Suprapubic skin (tissue), 4 donors: ENCODE data around the gene MUC5B. TPM values are rescaled to one million over a fixed set of nuclear protein-coding genes. Genes with fewer than 3 reads are reported as not detected.
"Not testable (repeated sequence)": the region's sequence is repeated elsewhere in the genome, so short reads cannot be mapped to it uniquely, and the experiment has no call there.

Experiments used
- DNase-seq, 2 donors: peaks; one replicate each; pipeline ENCODE4 v3.0.0-alpha.2; 2019; ENCODE audit warnings: low spot score in 2 of 2
- H3K27ac ChIP-seq: fragments of 200-600 bp; sonication (generic); one replicate; pipeline ENCODE4 v1.5.1; 2019
- H3K27me3 ChIP-seq: fragments of 200-600 bp; sonication (generic); one replicate; pipeline ENCODE4 v1.5.1; 2019
- H3K36me3 ChIP-seq: fragments of 200-600 bp; sonication (generic); one replicate; pipeline ENCODE4 v1.5.1; 2019
- H3K4me1 ChIP-seq: fragments of 200-600 bp; sonication (generic); one replicate; pipeline ENCODE4 v1.5.1; 2019
- H3K4me3 ChIP-seq: fragments of 200-600 bp; sonication (generic); one replicate; pipeline ENCODE4 v1.5.1; 2019; ENCODE audit warnings: mild to moderate bottlenecking
- H3K9me3 ChIP-seq: fragments of 200-600 bp; sonication (generic); one replicate; pipeline ENCODE4 v1.5.1; 2019
- CTCF ChIP-seq, 2 donors: fragments of 200-600 bp in 1 of 2; fragments of 450-650 bp in 1 of 2; sonication (generic) in 1 of 2; IDR thresholded peaks; one replicate each; pipeline ENCODE4 v1.5.1; 2016 to 2019; ENCODE audit warnings: antibody characterized with exemption in 2 of 2, mild to moderate bottlenecking in 1 of 2, moderate library complexity in 1 of 2
- EP300 ChIP-seq: sonication (generic); formaldehyde crosslinking; IDR thresholded peaks from one replicate; pipeline ENCODE4 v1.6.1; 2017; ENCODE audit warnings: antibody characterized with exemption
- POLR2A ChIP-seq, 2 donors: fragments of 450-650 bp; IDR thresholded peaks; one replicate each; pipeline ENCODE4 v1.6.1; 2017; ENCODE audit warnings: antibody characterized with exemption in 2 of 2, mild to moderate bottlenecking in 2 of 2, moderate library complexity in 2 of 2
- POLR2AphosphoS5 ChIP-seq, 3 donors: sonication (generic); formaldehyde crosslinking; IDR thresholded peaks; one replicate each; pipeline ENCODE4 v1.6.1; 2017; ENCODE audit warnings: antibody characterized with exemption in 3 of 3
- WGBS: methylation state at CpG from one replicate; pipeline ENCODE4 v1.1.5; 2018; 5-methylcytosine and 5-hydroxymethylcytosine counted together
- total RNA-seq, 4 donors: library from RNA; depleted of rRNA; stranded (reverse); fragments of >200 nt; gene quantifications; one replicate each; pipeline ENCODE4 v1.1.0, GENCODE V29; 2016

The MUC5B gene
- total RNA-seq, 4 donors from 2014 or later = 0.08 to 0.34 (median 0.13) TPM

- no peaks in the 10 kb centered on the region for H3K4me1 ChIP-seq
- no peaks in the 10 kb centered on the region for H3K9me3 ChIP-seq
- no peaks in the 10 kb centered on the region for H3K27me3 ChIP-seq
- DNase-seq = no peak
- no peaks in the 10 kb centered on the region for H3K36me3 ChIP-seq
- TF ChIP-seq CTCF (IDR thresholded peaks at IDR 0.05) (no peak), POLR2AphosphoS5 (IDR thresholded peaks at IDR 0.05) (no peak), EP300 (no peak), POLR2A (IDR thresholded peaks at IDR 0.05) (no peak)
- H3K4me3 ChIP-seq = no peak overlapping the region
- no peak overlapping the region for H3K27ac ChIP-seq
- WGBS = no CpG with 5 or more reads among the region's 23 CpGs
Observed at GRCh38 chr11:1239596-1240205, 16.8 kb downstream of the MUC5B start.

- H3K4me1 ChIP-seq = no peaks in the 10 kb centered on the region
- H3K4me3 ChIP-seq = no peak overlapping the region
- no peaks in the 10 kb centered on the region for H3K36me3 ChIP-seq
- no peak for DNase-seq
- WGBS = no CpG with 5 or more reads among the region's 25 CpGs
- no peaks in the 10 kb centered on the region for H3K9me3 ChIP-seq
- H3K27ac ChIP-seq = no peak overlapping the region
- TF ChIP-seq POLR2AphosphoS5 (IDR thresholded peaks at IDR 0.05) = no peak
- H3K27me3 ChIP-seq = no peaks in the 10 kb centered on the region
Observed at GRCh38 chr11:1240771-1241170, 17.9 kb downstream of the MUC5B start.

GRCh38 chr11:1241706-1242105 lies 18.8 kb downstream of the MUC5B start:
- no peaks in the 10 kb centered on the region for H3K36me3 ChIP-seq
- DNase-seq = no peak
- TF ChIP-seq CTCF (IDR thresholded peaks at IDR 0.05) = no peak
- no peak for TF ChIP-seq POLR2A (IDR thresholded peaks at IDR 0.05)
- TF ChIP-seq EP300 = no peak
- TF ChIP-seq POLR2AphosphoS5 (IDR thresholded peaks at IDR 0.05) = no peak
- no peak overlapping the region for H3K4me3 ChIP-seq
- no peaks in the 10 kb centered on the region for H3K4me1 ChIP-seq
- H3K9me3 ChIP-seq = no peaks in the 10 kb centered on the region
- H3K27ac ChIP-seq = no peak overlapping the region
- no peaks in the 10 kb centered on the region for H3K27me3 ChIP-seq
- 96% methylated on average over 11 of the region's 20 CpGs for WGBS

GRCh38 chr11:1242289-1242688 lies 19.4 kb downstream of the MUC5B start:
- H3K9me3 ChIP-seq = no peaks in the 10 kb centered on the region
- TF ChIP-seq POLR2A (IDR thresholded peaks at IDR 0.05) (no peak), EP300 (no peak), CTCF (IDR thresholded peaks at IDR 0.05) (no peak), POLR2AphosphoS5 (IDR thresholded peaks at IDR 0.05) (no peak)
- no peak overlapping the region for H3K27ac ChIP-seq
- no peaks in the 10 kb centered on the region for H3K4me1 ChIP-seq
- no peak overlapping the region for H3K4me3 ChIP-seq
- no peaks in the 10 kb centered on the region for H3K27me3 ChIP-seq
- 82% methylated on average over 16 of the region's 20 CpGs for WGBS
- no peak for DNase-seq
- H3K36me3 ChIP-seq = no peaks in the 10 kb centered on the region

GRCh38 chr11:1242751-1243150 lies 19.9 kb downstream of the MUC5B start:
- H3K36me3 ChIP-seq, DNase-seq, H3K9me3 ChIP-seq, H3K27me3 ChIP-seq, H3K27ac ChIP-seq, H3K4me3 ChIP-seq, H3K4me1 ChIP-seq: not testable (repeated sequence)
- WGBS = 94% methylated on average over 8 of the region's 11 CpGs

GRCh38 chr11:1243521-1243920 lies 20.7 kb downstream of the MUC5B start:
- no CpG with 5 or more reads among the region's 18 CpGs for WGBS
- not testable (repeated sequence) for H3K36me3 ChIP-seq, H3K4me3 ChIP-seq, DNase-seq, H3K9me3 ChIP-seq, H3K27me3 ChIP-seq, H3K27ac ChIP-seq, H3K4me1 ChIP-seq

- not testable (repeated sequence) for DNase-seq
Observed at GRCh38 chr11:1244557-1244956, 21.7 kb downstream of the MUC5B start.

GRCh38 chr11:1245717-1246116 lies 22.9 kb downstream of the MUC5B start:
- H3K36me3 ChIP-seq, H3K4me1 ChIP-seq, H3K4me3 ChIP-seq, H3K27ac ChIP-seq, H3K9me3 ChIP-seq, DNase-seq, H3K27me3 ChIP-seq: not testable (repeated sequence)
- 90% methylated on average over 13 of the region's 14 CpGs for WGBS

More at GRCh38 chr11:1244557-1244956, 21.7 kb downstream of the MUC5B start:
- H3K9me3 ChIP-seq, H3K27me3 ChIP-seq, H3K4me1 ChIP-seq, H3K36me3 ChIP-seq, H3K27ac ChIP-seq, H3K4me3 ChIP-seq: not testable (repeated sequence)
- 95% methylated on average over 8 of the region's 9 CpGs for WGBS

- H3K4me3 ChIP-seq, H3K4me1 ChIP-seq, H3K27me3 ChIP-seq, H3K36me3 ChIP-seq, DNase-seq, H3K27ac ChIP-seq, H3K9me3 ChIP-seq: not testable (repeated sequence)
- WGBS = 94% methylated on average over 10 of the region's 14 CpGs
Observed at GRCh38 chr11:1246301-1246700, 23.4 kb downstream of the MUC5B start.

GRCh38 chr11:1247026-1247425 lies 24.2 kb downstream of the MUC5B start:
- H3K4me1 ChIP-seq, DNase-seq, H3K4me3 ChIP-seq, H3K9me3 ChIP-seq, H3K36me3 ChIP-seq, H3K27me3 ChIP-seq, H3K27ac ChIP-seq: not testable (repeated sequence)
- WGBS = 92% methylated on average over 12 of the region's 14 CpGs

GRCh38 chr11:1248951-1249350 lies 26.1 kb downstream of the MUC5B start:
- not testable (repeated sequence) for H3K27me3 ChIP-seq, H3K36me3 ChIP-seq, H3K4me1 ChIP-seq, H3K9me3 ChIP-seq, H3K27ac ChIP-seq, H3K4me3 ChIP-seq, DNase-seq
- no CpG with 5 or more reads among the region's 18 CpGs for WGBS
